ENCODE results near the gene EXPH5.
"Not testable (repeated sequence)": the region's sequence is repeated elsewhere in the genome, so short reads cannot be mapped to it uniquely, and the experiment has no call there.

The EXPH5 gene, protein sequence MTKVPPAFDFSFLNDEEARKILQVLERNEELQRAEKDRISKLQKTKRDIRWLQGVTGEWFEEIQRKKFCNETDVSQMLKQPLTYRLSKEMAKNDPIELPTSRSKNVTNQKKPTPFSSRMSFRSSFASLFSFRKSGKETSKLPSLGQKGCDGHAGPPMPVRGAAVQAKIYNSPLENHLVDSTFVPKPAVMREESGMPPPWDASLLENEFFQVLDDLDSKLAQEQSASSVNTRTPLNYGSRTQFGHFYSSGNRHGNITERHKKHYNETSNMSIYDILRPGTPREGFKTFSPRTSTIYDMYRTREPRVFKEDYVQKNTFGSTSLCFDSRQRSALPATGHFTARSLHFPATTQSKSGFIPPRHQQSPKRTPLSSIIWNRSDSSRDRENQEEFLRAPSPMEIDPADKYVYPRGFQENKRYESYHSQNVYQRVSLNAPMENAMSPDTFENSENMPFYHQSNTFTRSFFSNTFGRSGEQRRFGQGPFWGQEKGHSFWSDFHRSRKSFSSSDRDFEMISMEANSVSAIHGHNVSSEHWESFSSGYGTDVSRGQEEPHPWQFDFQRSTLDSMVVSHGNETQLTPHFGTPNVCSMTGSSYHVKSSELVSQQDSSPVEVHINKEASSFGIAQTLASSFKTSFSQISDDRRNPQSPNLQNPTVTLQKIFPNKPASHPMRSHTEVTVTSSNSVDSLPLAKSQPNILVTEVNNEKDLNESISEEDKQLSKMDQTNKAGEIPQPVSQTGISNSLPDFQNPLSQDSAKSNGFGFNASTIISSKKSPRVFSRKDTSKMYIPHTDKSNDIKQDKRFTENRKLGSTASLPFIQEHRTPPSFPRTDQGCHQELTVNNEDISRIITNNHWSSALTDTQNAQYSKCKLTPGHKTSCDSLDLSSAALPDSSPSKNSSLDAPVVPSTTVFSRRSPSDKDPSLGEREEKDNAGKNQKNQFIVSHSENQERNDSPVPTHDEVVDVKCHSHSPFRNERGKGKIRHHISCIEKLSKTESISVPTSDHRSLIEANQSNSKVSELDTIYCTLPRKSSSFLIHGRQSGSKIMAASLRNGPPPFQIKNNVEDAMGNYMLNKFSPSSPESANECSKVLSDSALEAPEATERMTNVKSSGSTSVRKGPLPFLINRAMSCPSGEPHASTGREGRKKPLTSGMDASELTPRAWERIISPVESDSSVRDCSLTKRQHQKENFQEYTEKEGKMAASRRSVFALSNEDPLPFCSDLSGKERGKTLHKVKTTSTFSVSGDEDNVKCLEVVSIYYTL (N-terminal part only)

GRCh38 chr11:108593214-108593922 is at the start of gene EXPH5:
EXPH5 (minus strand) TSS chr11:108593768; CDS start chr11:108593536, 232 bp downstream.
- DNase-seq: peak; percentile 87 to 91

- not testable (repeated sequence) for DNase-seq
Observed at GRCh38 chr11:108641752-108642151, 48.2 kb upstream of the EXPH5 start.

GRCh38 chr11:108639146-108639545 is 45.6 kb upstream of the EXPH5 start:
- no peak for DNase-seq

DNA sequence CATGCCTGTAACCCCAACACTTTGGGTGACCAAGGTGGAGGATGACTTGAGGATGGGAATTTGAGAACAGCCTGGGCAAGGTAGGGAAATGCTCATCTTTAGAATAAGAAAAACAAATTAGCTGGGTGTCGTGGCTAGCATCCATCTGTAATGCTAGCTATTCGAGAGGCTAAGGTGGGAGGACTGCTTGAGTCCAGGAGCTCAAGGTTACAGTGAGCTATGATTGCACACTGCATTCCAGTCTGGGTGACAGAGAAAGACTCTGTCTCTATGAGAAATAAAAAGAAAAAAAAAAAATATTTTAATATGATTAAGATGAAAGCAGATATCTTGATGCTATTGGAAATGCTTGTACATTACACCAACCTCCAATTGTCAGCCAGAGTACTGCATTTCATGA is 42.7 kb upstream of the EXPH5 start:
- no peak for DNase-seq

- DNase-seq: no peak
Observed at GRCh38 chr11:108635106-108635505, 41.5 kb upstream of the EXPH5 start.

DNA sequence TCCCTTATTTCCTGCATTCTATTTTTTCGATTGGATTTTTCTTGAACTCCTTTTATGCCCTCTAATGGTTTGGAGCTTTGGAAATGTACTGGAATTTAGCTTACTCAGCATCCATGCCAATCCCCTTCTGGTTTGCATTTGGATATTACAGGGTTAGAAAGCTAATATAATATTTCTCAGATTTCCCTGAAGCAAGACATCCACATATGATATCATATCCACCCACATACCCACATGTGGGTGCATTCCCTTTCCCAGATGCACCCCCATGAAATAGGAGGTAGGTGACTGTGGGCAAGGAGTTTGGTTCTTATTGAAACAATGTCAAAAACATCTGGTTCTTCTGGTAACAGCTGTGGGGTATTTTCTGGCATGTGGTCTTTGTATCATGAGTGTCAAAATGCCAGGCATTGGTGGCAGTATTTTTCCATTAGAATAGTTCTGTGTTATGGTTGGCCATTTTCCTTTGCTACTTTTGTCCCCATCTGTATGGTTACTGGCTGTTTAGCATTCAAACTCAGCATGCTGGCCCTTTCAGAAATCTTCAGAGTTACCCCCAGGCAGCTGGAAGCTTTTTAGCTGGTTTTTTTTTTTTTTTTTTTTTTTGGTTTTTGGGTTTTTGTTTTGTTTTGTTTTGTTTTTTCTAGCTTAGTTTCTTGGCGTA is 38.6 kb upstream of the EXPH5 start:
- DNase-seq: no peak

GRCh38 chr11:108629274-108629673 is 35.7 kb upstream of the EXPH5 start:
- DNase-seq: no peak

DNA sequence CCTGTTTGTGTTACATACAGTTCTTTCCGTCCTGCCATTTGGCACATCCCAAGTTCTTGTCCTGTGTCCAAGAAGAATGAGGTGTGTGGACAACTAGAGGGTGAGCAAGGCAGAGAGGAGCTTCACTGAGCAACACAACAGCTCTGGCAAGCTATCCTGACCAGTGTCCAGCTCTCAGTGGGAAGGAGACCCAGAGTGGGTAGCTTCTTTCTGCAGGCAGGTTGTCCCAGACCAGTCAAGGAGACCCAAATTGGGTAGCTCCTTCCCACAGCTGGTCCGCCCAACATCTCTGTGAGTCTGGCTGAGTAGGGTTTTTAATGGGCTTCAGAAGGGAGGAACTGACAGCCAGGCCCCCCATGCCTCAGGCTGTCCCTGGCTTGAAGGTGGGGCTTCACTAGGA is 35.2 kb upstream of the EXPH5 start:
- DNase-seq: no peak

DNA sequence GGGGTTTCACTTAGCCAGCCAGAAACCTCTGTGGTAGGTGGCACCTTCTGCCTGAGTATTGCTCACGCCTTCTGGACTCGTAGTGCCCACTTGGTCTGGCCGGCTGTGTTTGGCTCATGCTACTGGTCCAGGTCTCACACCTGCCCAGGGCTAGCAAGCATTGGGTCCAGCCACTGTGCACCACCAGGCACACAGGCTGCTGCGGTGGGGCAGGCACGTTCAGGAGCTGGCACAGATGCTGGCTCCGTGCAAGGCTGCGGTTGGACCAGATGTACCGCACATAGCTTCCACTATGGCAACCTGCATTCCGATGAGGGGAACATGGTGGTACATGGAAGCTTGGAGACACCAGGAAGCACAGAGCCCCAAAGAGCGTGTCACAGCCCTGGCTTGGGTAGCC is 34.8 kb upstream of the EXPH5 start:
- DNase-seq: no peak

DNA sequence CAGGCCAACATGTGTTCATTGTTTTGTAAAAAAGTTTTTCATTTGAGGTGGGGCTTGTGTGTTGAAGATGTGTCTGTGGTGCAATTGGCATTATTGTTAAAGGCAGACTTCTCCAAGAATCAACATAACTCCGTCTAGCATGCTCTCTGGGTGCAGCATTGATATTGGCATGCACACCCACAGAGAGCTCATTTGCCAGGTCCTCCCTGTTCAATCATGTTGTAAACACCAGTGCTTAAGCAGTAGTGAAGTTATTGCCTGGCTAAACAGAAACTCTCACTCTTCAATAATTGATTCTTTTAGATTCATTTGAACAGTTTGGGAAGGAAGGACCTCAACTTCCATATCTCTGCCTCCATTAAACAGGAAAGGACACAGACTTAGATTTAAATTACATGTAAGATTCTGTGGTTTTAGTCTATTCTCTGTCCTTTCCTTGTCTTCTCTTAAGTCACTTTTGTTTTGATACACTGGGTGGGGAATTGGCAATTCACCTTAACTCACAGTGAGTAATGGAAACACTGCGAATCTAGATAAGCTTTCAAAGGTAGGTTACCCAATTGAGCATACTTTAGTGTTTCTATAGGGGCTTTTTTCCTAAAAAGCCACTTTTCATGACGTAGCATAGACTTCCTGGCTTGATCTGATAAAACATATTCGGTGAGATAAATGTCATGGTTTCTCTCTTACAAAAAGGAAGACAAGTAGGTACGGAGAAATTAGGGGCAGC is 30.8 kb upstream of the EXPH5 start:
- no peak for DNase-seq

GRCh38 chr11:108622341-108622740 is 28.8 kb upstream of the EXPH5 start:
- no peak for DNase-seq

GRCh38 chr11:108620958-108621772 is 27.6 kb upstream of the EXPH5 start:
- no peak for DNase-seq

GRCh38 chr11:108618529-108618928 is 25.0 kb upstream of the EXPH5 start:
- DNase-seq: no peak

DNA sequence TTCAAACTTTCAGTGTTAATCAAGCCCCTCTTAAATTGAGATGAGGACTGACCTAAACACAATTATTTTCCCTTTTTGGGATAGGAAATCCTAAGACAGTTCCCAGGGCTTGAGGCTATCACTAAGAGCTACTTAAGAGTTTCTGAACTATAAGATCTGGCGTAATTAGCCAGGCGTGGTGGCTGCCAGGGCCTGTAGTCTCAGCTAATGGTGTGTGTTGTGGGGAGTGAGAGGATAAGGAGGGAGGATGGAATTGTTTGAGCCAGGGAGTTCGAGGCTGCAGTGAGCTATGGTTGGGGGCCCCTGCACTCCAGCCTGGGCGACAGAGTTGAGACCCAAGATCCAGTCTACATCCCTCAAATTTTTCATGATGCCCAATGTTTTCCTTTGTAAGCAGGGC is 23.5 kb upstream of the EXPH5 start:
- DNase-seq: no peak

- no peak for DNase-seq
Observed at GRCh38 chr11:108616549-108616948, 23.0 kb upstream of the EXPH5 start.

GRCh38 chr11:108614086-108614485 is 20.5 kb upstream of the EXPH5 start:
- DNase-seq: no peak

- no peak for DNase-seq
Observed at GRCh38 chr11:108609682-108610081, 16.1 kb upstream of the EXPH5 start.

GRCh38 chr11:108608548-108608947 is 15.0 kb upstream of the EXPH5 start:
- no peak for DNase-seq

- no peak for DNase-seq
Observed at GRCh38 chr11:108606495-108607160, 13.1 kb upstream of the EXPH5 start.

GRCh38 chr11:108606070-108606469 is 12.5 kb upstream of the EXPH5 start:
- DNase-seq: no peak
